Measurements from ENCODE around the gene PLPP3.

PLPP3 gene

GRCh38 chr1:56444960-56445646, 134.3 kb downstream of the PLPP3 start:
- H3K4me3 ChIP-seq (ENCODE audit: control insufficient read depth, low read depth, low read length): no peak overlapping the region
- TF ChIP-seq, protein P1, sequence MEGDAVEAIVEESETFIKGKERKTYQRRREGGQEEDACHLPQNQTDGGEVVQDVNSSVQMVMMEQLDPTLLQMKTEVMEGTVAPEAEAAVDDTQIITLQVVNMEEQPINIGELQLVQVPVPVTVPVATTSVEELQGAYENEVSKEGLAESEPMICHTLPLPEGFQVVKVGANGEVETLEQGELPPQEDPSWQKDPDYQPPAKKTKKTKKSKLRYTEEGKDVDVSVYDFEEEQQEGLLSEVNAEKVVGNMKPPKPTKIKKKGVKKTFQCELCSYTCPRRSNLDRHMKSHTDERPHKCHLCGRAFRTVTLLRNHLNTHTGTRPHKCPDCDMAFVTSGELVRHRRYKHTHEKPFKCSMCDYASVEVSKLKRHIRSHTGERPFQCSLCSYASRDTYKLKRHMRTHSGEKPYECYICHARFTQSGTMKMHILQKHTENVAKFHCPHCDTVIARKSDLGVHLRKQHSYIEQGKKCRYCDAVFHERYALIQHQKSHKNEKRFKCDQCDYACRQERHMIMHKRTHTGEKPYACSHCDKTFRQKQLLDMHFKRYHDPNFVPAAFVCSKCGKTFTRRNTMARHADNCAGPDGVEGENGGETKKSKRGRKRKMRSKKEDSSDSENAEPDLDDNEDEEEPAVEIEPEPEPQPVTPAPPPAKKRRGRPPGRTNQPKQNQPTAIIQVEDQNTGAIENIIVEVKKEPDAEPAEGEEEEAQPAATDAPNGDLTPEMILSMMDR (conservative IDR thresholded peaks at IDR 0.05; ENCODE audit: control insufficient read depth, insufficient read depth, low read depth, low read length): no peak
- no peak for DNase-seq (ENCODE audit: low read depth)

All from fibroblast of mammary gland (primary cell).